SK-N-DZ (cell line): ENCODE data around the gene OCIAD1.
"Not testable (repeated sequence)": the region's sequence is repeated elsewhere in the genome, so short reads cannot be mapped to it uniquely, and the experiment has no call there.

Source experiments
- DNase-seq: peaks from one replicate; pipeline ENCODE4 v3.0.0-alpha.2; 2015; ENCODE audit warnings: low spot score

OCIAD1 gene

GRCh38 chr4:48889750-48890149 is 58.9 kb downstream of the OCIAD1 start:
- DNase-seq = not testable (repeated sequence)

GRCh38 chr4:48891028-48891619 is 60.2 kb downstream of the OCIAD1 start:
- no peak for DNase-seq

- DNase-seq = no peak
Observed at GRCh38 chr4:48896845-48897244, 66.0 kb downstream of the OCIAD1 start.

DNA sequence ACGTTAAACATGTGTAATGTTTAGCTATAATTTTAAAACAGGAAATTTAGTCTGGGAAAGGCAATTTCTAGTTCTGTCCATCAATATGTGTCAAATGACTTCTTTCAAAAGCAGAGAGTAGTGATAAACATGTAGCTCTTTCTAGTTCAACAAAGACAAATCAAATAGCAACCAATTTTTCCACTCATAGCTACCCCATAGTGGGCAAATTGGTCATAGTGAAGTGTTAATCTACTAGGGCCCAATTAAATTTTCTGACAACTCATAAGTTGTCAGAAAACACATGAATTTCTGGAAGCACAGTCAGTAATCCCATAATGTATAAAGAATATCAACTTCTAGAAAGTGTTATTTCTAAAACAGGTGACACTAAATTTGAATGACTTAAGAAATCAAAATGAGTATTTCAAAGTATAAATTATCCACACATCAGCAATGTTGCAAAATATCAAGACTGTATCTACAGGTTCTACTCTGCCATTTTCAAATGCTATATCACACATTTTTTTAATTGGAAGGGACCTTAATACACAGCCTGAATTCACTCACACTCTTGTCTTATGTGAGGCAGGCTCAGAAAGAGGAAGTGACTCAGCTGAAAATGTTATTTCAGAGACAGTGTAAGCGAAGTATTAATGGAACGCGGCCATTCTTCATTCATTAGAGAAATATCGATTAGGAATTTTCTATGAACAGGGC is 68.0 kb downstream of the OCIAD1 start:
- DNase-seq = no peak

- DNase-seq = no peak
Observed at GRCh38 chr4:48899432-48899749, 68.5 kb downstream of the OCIAD1 start.

DNA sequence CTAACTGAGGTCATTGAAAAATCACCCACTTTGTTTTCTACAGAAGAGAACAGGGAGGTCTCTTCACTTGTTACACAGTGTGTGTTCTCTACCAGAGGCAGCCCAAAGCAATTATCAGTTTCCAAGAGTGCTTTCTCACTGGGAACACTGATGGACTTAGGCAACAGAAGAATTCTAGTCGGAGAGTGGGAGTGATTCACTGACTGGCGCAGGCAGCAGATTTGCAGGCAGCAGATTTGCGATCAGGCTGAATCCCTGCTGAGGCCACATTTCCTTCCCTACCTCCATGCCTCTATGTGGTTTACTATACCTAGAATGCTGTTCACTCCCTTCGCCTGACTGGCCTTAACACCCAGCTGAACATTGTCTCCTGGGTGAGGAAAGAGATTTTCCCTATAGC is 69.1 kb downstream of the OCIAD1 start:
- DNase-seq = no peak

- DNase-seq = no peak
Observed at GRCh38 chr4:48901196-48901595, 70.3 kb downstream of the OCIAD1 start.

GRCh38 chr4:48902266-48902665 is 71.4 kb downstream of the OCIAD1 start:
- no peak for DNase-seq

- DNase-seq = no peak
Observed at GRCh38 chr4:48904101-48904500, 73.2 kb downstream of the OCIAD1 start.

DNA sequence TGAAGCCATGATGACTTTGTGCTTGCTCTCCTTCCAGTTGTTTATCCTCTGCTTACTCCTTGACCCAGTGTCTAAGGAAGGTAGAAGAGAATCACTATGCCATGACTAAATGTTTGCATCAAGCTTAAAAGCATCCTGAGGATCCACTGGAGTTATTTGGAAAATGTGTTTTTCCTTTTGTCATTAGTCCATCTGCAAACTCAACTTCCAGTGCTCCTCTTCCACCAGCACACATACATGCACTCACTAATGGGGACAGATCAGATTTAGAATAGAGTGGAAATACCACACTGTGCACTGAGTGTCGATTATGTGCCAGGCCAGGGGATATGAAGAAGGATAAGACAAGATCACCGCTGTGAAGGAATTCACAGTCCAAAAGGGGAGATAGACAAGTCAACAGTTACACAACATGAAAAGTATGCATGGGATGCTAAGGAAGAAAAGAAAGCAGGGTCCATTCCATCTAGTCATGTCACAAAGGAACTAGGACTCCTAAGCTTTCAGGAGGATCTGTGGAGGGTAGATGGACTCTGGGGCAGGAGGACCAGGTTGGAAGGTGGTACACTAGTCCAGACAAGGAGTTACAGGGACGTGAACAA is 73.8 kb downstream of the OCIAD1 start:
- DNase-seq = no peak

DNA sequence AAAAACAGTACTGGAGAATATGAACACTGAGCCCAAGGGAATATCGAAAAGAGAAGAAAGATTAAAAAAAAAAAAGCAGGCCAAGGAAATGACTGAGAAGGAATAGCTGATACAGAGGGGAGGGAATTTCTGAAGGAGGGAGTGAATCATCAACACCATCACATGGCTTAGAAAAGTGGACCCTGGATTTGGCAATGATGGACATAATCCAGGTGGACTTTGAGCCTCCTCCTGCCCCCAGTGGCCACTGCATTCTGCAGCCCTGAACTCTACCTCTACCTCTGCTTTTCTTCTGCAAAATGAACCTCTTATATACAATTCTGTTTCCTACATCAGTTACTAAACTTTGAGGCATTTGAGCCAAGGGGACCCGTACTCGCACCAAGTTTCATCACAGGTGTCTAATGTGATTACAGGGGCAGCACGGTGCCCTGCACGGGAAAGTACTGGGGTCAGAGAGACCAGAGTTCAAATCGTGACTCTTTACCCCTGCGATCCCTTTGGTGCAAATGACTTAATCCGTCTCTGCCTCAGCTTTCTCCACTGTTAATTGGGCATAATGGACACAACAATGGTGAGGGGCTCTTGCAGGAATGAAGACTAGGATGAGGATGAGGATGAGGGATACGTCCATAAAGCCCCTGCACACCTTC is 74.6 kb downstream of the OCIAD1 start:
- DNase-seq = no peak

GRCh38 chr4:48906206-48907173 is 75.6 kb downstream of the OCIAD1 start, which contains the start of gene OCIAD2:
OCIAD2 (minus strand) TSS chr4:48906774; CDS start chr4:48904549, 2,225 bp downstream.
- peak; percentile 70 for DNase-seq

GRCh38 chr4:48907706-48908477 is 77.0 kb downstream of the OCIAD1 start:
- DNase-seq = no peak

DNA sequence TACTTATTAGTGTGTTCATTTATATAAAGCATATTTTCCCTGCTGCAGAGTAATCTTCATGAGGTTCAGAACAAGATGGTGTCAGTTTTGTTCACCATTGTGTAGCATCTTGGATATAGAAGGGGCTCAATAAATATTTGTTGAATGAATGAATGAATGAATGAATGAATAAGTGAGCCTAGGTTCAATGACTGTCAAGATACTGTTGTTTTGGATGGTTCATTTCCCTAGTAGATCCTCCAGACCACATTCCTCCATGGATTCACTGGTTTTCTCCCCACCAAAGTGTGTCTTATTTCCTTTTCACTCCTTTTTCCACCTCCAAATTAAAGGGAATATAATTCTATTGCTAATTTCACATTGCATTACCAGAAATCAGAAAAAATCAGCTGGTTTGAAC is 77.8 kb downstream of the OCIAD1 start:
- DNase-seq = no peak

GRCh38 chr4:48909697-48910096 is 78.8 kb downstream of the OCIAD1 start:
- no peak for DNase-seq

DNA sequence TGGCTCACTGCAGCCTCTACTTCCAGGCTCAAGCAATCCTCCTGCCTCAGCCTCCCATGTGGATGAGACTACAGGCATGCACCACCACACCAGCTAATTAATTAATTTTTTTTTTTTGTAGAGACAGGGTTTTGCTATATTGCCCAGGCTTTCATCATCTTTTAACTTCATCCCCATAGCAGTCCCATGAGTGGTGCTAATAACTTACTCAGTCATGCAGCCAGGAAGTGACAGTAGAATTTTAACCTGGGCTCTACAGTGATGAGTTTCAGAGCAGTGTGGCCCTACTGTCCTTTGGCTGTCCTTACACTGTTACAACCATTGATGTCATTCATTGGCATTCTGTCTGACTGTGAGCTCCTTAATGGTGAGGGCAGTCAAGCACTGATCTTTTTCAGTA is 79.6 kb downstream of the OCIAD1 start:
- DNase-seq = no peak
